Natural killer cell (primary cell): ENCODE measurements around the gene INAFM2. TPM values are rescaled to one million over a fixed set of nuclear protein-coding genes. Genes with fewer than 3 reads are reported as not detected.

Experiments
- ATAC-seq, 3 donors: fragments of 150-1000 bp in 2 of 3; fragments of 200-7000 bp in 1 of 3; cut with Tn5 transposase; 1 replicate in 1 of 3; 2 replicates in 2 of 3; pipeline ENCODE4 v1.10.0; 2021; ENCODE audit warnings: mild to moderate bottlenecking in 2 of 3, moderate library complexity in 2 of 3
- DNase-seq, 2 donors: peaks; one replicate each; pipeline versions ENCODE4 v3.0.0 to v3.0.0-alpha.2; 2013 to 2021; ENCODE audit warnings: mixed read lengths in 1 of 2
- H3K27ac ChIP-seq: one replicate; pipeline ENCODE4 v1.5.1; 2013; ENCODE audit warnings: mild to moderate bottlenecking, low read length
- H3K27me3 ChIP-seq: one replicate; pipeline ENCODE4 v1.6.1; 2013; ENCODE audit warnings: low read length; ENCODE audit not compliant: control insufficient read depth, insufficient read depth
- H3K36me3 ChIP-seq: one replicate; pipeline ENCODE4 v1.6.1; 2013; ENCODE audit warnings: low read length; ENCODE audit not compliant: control insufficient read depth, insufficient read depth
- H3K4me1 ChIP-seq: one replicate; pipeline ENCODE4 v1.6.1; 2013; ENCODE audit warnings: low read length; ENCODE audit not compliant: control insufficient read depth, insufficient read depth
- H3K4me3 ChIP-seq: one replicate; pipeline ENCODE4 v1.5.1; 2013; ENCODE audit warnings: low read length
- H3K9me3 ChIP-seq: one replicate; pipeline ENCODE4 v1.6.1; 2013; ENCODE audit warnings: low read length; ENCODE audit not compliant: control insufficient read depth, insufficient read depth
- H3K27ac Mint-ChIP-seq, 2 donors: one replicate each; pipeline ENCODE4 v1.8.0; 2022; ENCODE audit warnings: mild to moderate bottlenecking in 2 of 2, mixed read lengths in 2 of 2, moderate library complexity in 1 of 2
- H3K27me3 Mint-ChIP-seq, 2 donors: one replicate each; pipeline ENCODE4 v1.8.0; 2022; ENCODE audit warnings: low read depth in 2 of 2, mixed read lengths in 2 of 2
- H3K36me3 Mint-ChIP-seq: one replicate; pipeline ENCODE4 v1.8.0; 2022; ENCODE audit warnings: mixed read lengths
- H3K4me1 Mint-ChIP-seq, 2 donors: one replicate each; pipeline ENCODE4 v1.8.0; 2022; ENCODE audit warnings: mixed read lengths in 2 of 2
- H3K4me3 Mint-ChIP-seq: one replicate; pipeline ENCODE4 v1.8.0; 2022; ENCODE audit warnings: mild to moderate bottlenecking, moderate library complexity, mixed read lengths
- H3K9me3 Mint-ChIP-seq, 2 donors: one replicate each; pipeline ENCODE4 v1.8.0; 2022; ENCODE audit warnings: mixed read lengths in 2 of 2
- WGBS: methylation state at CpG from one replicate; pipeline ENCODE4 v1.1.7; 2013; ENCODE audit warnings: missing lambda C conversion rate; ENCODE audit not compliant: insufficient coverage; 5-methylcytosine and 5-hydroxymethylcytosine counted together
- intact Hi-C: fragments of 100-400 bp; cut with micrococcal nuclease; formaldehyde crosslinking; loops from one replicate; pipeline ENCODE4 v1.14.2; 2022
- total RNA-seq, 4 donors: library from RNA; stranded (reverse); fragments of 120-200 nt in 1 of 4; gene quantifications; one replicate each; pipeline versions ENCODE4 v1.2.3 to v1.2.4, GENCODE V29; 2013 to 2022
- TF ChIP-seq, protein P1 (sequence below): fragments of 200-600 bp; IDR thresholded peaks from one replicate; pipeline ENCODE4 v1.8.0; 2022; ENCODE audit warnings: antibody characterized with exemption

The INAFM2 gene
- total RNA-seq, 3 donors from 2014 or later (not counting 1 experiment from before 2014, with no cell fraction given): 14.0 to 21.7 (median 15.1) TPM

DNA sequence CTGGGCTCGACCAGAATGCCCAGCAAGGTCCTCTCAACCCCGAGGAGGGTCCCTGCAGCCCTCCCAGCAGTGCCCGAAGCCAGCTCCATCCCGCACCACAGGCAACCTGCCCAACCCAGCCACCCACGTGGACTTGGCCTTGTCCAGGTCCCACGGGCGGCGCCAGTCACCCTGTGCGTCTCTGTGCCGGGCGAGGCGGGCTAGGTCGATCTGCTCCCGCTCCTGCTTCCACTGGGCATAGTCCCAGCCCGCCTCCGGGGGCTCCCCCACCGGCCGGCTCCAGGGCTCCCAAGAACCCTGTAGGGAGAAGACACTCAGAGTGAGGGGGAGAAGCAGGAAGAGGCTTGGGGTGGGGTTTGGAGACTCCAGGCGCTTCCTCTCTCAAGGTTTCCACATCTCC lies 14.1 kb downstream of the INAFM2 start:
- H3K27me3 Mint-ChIP-seq: peaks cover 0 to 2% of the 10 kb centered on the region in 2 donors
- no peaks in the 10 kb centered on the region for H3K36me3 Mint-ChIP-seq
- no peaks in the 10 kb centered on the region for H3K36me3 ChIP-seq
- intact Hi-C loops: loop anchor here (10.0 kb wide), 1 partner anchor 123 kb away; no protein-coding TSS in a partner anchor
- peaks cover 40% of the 10 kb centered on the region for H3K4me1 ChIP-seq
- H3K27me3 ChIP-seq: no peaks in the 10 kb centered on the region
- TF ChIP-seq, protein P1, sequence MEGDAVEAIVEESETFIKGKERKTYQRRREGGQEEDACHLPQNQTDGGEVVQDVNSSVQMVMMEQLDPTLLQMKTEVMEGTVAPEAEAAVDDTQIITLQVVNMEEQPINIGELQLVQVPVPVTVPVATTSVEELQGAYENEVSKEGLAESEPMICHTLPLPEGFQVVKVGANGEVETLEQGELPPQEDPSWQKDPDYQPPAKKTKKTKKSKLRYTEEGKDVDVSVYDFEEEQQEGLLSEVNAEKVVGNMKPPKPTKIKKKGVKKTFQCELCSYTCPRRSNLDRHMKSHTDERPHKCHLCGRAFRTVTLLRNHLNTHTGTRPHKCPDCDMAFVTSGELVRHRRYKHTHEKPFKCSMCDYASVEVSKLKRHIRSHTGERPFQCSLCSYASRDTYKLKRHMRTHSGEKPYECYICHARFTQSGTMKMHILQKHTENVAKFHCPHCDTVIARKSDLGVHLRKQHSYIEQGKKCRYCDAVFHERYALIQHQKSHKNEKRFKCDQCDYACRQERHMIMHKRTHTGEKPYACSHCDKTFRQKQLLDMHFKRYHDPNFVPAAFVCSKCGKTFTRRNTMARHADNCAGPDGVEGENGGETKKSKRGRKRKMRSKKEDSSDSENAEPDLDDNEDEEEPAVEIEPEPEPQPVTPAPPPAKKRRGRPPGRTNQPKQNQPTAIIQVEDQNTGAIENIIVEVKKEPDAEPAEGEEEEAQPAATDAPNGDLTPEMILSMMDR: no peak
- H3K4me3 Mint-ChIP-seq: no peak overlapping the region
- H3K4me1 Mint-ChIP-seq: peaks cover 0 to 24% of the 10 kb centered on the region in 2 donors
- no peaks in the 10 kb centered on the region for H3K9me3 ChIP-seq
- H3K27ac ChIP-seq: no peak overlapping the region
- WGBS: 85% methylated on average over 19 of the region's 19 CpGs
- no peaks in the 10 kb centered on the region for H3K9me3 Mint-ChIP-seq
- no peak for DNase-seq
- ATAC-seq: peak in 1 of 3 donors; percentile 3
- H3K27ac Mint-ChIP-seq: no peak overlapping the region
- no peak overlapping the region for H3K4me3 ChIP-seq

DNA sequence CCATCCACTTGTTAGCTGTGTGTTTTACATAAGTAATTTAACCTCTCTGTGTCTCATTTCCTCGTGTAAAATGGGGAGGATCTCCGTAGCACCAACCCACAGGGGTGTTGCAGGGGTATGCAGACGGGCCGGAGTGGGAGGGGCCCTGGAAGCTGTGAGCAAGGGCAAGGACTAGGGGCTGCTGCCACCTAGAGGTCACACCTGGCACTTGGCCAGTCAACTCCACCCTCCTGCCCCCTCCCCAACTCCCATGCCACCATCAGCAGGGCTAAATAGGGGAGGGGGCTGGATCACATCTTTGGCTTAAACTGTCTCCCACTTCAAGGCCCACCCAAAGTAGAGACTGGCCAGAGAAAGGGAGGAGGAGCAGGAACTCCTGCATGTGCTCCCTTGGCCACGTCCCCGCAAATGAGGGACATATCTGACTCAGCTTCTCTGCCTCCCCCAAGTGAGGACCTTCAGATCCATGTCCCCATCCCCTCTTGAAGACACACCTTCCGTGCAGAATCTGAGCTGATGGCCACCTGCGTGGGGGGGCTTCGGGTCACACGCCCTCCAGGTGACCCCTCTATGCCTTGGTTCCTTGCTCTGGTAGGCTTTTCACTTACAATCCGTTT lies 14.7 kb downstream of the INAFM2 start:
- ATAC-seq (peak; percentile 84 to 96 (median 94)), DNase-seq (peak; percentile 67 to 89)
- peaks cover 0 to 19% of the 10 kb centered on the region in 2 donors for H3K4me1 Mint-ChIP-seq
- no peak overlapping the region for H3K27ac ChIP-seq
- H3K4me3 ChIP-seq: no peak overlapping the region
- H3K36me3 Mint-ChIP-seq: no peaks in the 10 kb centered on the region
- 47% methylated on average over 10 of the region's 11 CpGs for WGBS
- H3K4me3 Mint-ChIP-seq: no peak overlapping the region
- H3K27ac Mint-ChIP-seq: no peak overlapping the region
- intact Hi-C loops: loop anchor here (1.0 to 10.0 kb wide), 3 partner anchors 13 to 123 kb away; no protein-coding TSS in a partner anchor
- no peaks in the 10 kb centered on the region for H3K36me3 ChIP-seq
- H3K27me3 ChIP-seq: no peaks in the 10 kb centered on the region
- H3K4me1 ChIP-seq: peaks cover 38% of the 10 kb centered on the region
- TF ChIP-seq, protein P1: peak; percentile 91
- H3K9me3 Mint-ChIP-seq: no peaks in the 10 kb centered on the region
- H3K27me3 Mint-ChIP-seq: peaks cover 0 to 2% of the 10 kb centered on the region in 2 donors
- H3K9me3 ChIP-seq: no peaks in the 10 kb centered on the region

DNA sequence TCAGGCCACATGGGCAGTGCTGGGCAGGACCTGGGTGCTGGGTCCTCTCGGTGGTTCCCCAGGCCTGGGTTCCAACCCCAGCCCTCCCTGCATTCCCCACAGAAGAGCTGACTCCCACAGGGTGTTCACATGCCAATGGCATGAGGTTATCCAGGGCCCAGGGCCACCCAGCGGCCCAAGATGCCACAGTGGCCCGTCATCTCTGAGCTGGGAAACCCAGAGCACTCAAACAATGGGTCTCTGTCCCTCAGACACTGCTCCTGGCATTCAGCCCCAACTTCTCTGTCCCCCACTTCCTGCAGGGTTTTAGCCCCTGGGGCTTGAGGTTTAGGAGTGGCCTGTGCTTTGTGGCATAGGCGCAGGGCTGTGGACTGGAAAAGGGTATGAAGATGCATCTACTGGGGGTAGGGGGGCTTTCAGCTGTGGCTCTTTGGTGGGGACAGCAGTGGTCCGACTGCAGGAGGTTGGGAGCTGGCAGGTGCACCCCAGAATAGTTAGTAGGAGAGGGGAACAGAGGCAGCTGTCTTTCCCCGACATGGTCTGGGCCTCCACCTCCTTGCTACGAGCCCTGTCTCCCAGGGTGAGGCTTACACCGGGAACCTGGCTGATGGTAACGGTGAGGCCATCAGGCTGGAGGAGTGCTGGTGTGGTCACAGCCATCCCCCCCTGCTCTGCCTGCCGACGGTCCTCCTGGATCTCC lies 15.6 kb downstream of the INAFM2 start:
- no peaks in the 10 kb centered on the region for H3K36me3 Mint-ChIP-seq
- ATAC-seq: no peak
- peaks cover 0 to 11% of the 10 kb centered on the region in 2 donors for H3K4me1 Mint-ChIP-seq
- no peaks in the 10 kb centered on the region for H3K9me3 ChIP-seq
- H3K4me1 ChIP-seq: peaks cover 29% of the 10 kb centered on the region
- no peak overlapping the region for H3K4me3 Mint-ChIP-seq
- peaks cover 0 to 2% of the 10 kb centered on the region in 2 donors for H3K27me3 Mint-ChIP-seq
- H3K9me3 Mint-ChIP-seq: no peaks in the 10 kb centered on the region
- 85% methylated on average over 11 of the region's 11 CpGs for WGBS
- no peak overlapping the region for H3K27ac Mint-ChIP-seq
- TF ChIP-seq, protein P1: no peak
- intact Hi-C loops: loop anchor here (1.0 to 10.0 kb wide), 3 partner anchors 14 to 124 kb away; no protein-coding TSS in a partner anchor
- no peaks in the 10 kb centered on the region for H3K27me3 ChIP-seq
- H3K4me3 ChIP-seq: no peak overlapping the region
- no peaks in the 10 kb centered on the region for H3K36me3 ChIP-seq
- no peak overlapping the region for H3K27ac ChIP-seq
- no peak for DNase-seq
